Naive thymus-derived CD4-positive, alpha-beta T cell (primary cell): ENCODE results near the gene PTGFRN. TPM values are rescaled to one million over a fixed set of nuclear protein-coding genes. Genes with fewer than 3 reads are reported as not detected.

Source experiments
- ATAC-seq: fragments of 150-1000 bp; cut with Tn5 transposase; 2 replicates; pipeline ENCODE4 v1.10.0; 2021; ENCODE audit warnings: mild to moderate bottlenecking, moderate library complexity
- CTCF ChIA-PET: fragments of 350-600 bp; sonication (Branson Sonifier 250); formaldehyde crosslinking; loops from one replicate; lab custom pipeline; 2021; ENCODE audit warnings: antibody characterized with exemption; lab: Charles Lee
- POLR2A ChIA-PET: fragments of 350-600 bp; sonication (Branson Sonifier 250); formaldehyde crosslinking; loops from one replicate; lab custom pipeline; 2021; ENCODE audit warnings: antibody characterized with exemption, inconsistent platforms; lab: Charles Lee
- DNase-seq, 9 donors: peaks; one replicate each; pipeline versions ENCODE4 v3.0.0 to v3.0.0-alpha.2; 2020 to 2022; ENCODE audit warnings: mixed read lengths in 1 of 9
- H3K27ac ChIP-seq: one replicate; pipeline ENCODE4 v1.7.0; 2013; ENCODE audit warnings: mild to moderate bottlenecking, low read depth, low read length, moderate library complexity
- H3K27me3 ChIP-seq, 2 donors: one replicate each; pipeline ENCODE4 v1.7.0; 2013; ENCODE audit warnings: low read length in 2 of 2, mild to moderate bottlenecking in 2 of 2, moderate library complexity in 2 of 2; ENCODE audit not compliant: control insufficient read depth in 2 of 2, insufficient read depth in 2 of 2
- H3K36me3 ChIP-seq, 3 experiments: 1 replicate in 2 of 3; 2 replicates in 1 of 3; pipeline ENCODE4 v1.7.0; 2013; ENCODE audit warnings: low read length in 3 of 3, mild to moderate bottlenecking in 3 of 3, moderate library complexity in 1 of 3; ENCODE audit not compliant: insufficient read depth in 3 of 3, control insufficient read depth in 2 of 3
- H3K4me1 ChIP-seq, 2 donors: one replicate each; pipeline ENCODE4 v1.7.0; 2013; ENCODE audit warnings: low read length in 2 of 2, mild to moderate bottlenecking in 2 of 2, moderate library complexity in 1 of 2; ENCODE audit not compliant: control insufficient read depth in 2 of 2, insufficient read depth in 2 of 2
- H3K4me3 ChIP-seq: 2 replicates; pipeline ENCODE4 v1.7.0; 2013; ENCODE audit warnings: mild to moderate bottlenecking, low read length
- H3K9me3 ChIP-seq, 3 experiments: 1 replicate in 2 of 3; 2 replicates in 1 of 3; pipeline ENCODE4 v1.7.0; 2013; ENCODE audit warnings: low read length in 3 of 3; ENCODE audit not compliant: control insufficient read depth in 2 of 3
- H3K27ac Mint-ChIP-seq, 9 donors: one replicate each; pipeline ENCODE4 v1.8.0; 2020 to 2022; ENCODE audit warnings: mixed read lengths in 9 of 9, mild to moderate bottlenecking in 8 of 9, moderate library complexity in 5 of 9, inconsistent platforms in 2 of 9
- H3K27me3 Mint-ChIP-seq, 5 donors: one replicate each; pipeline ENCODE4 v1.8.0; 2021 to 2022; ENCODE audit warnings: mixed read lengths in 5 of 5, mild to moderate bottlenecking in 1 of 5
- H3K36me3 Mint-ChIP-seq, 5 donors: one replicate each; pipeline ENCODE4 v1.8.0; 2020 to 2022; ENCODE audit warnings: mixed read lengths in 5 of 5, mild to moderate bottlenecking in 3 of 5, inconsistent platforms in 1 of 5
- H3K4me1 Mint-ChIP-seq, 7 donors: one replicate each; pipeline ENCODE4 v1.8.0; 2020 to 2022; ENCODE audit warnings: mixed read lengths in 7 of 7, mild to moderate bottlenecking in 3 of 7, inconsistent platforms in 1 of 7
- H3K4me3 Mint-ChIP-seq, 10 donors: one replicate each; pipeline ENCODE4 v1.8.0; 2020 to 2022; ENCODE audit warnings: mild to moderate bottlenecking in 10 of 10, mixed read lengths in 10 of 10, moderate library complexity in 6 of 10, inconsistent platforms in 2 of 10
- H3K9me3 Mint-ChIP-seq, 11 donors: one replicate each; pipeline ENCODE4 v1.8.0; 2020 to 2022; ENCODE audit warnings: mixed read lengths in 11 of 11, mild to moderate bottlenecking in 4 of 11, inconsistent platforms in 1 of 11, moderate library complexity in 1 of 11
- intact Hi-C, 2 donors: fragments of 100-400 bp; cut with micrococcal nuclease; formaldehyde crosslinking; loops; one replicate each; pipeline ENCODE4 v1.15.1; 2023
- polyA plus RNA-seq, 2 donors: library from polyadenylated mRNA; unstranded; fragments of 300-500 nt; fragmentation: Illumina TruSeq; gene quantifications; one replicate each; pipeline ENCODE4 v1.2.3, GENCODE V29; 2021
- total RNA-seq, 6 experiments: library from RNA in 5 of 6; stranded (reverse) in 5 of 6; gene quantifications; 1 replicate in 5 of 6; 2 replicates in 1 of 6; pipeline ENCODE4 v1.2.3 and lab custom pipeline; 2021 to 2026

Gene PTGFRN
- total and polyA plus RNA-seq, 7 experiments from 2014 or later, result 0.22 to 5.6 (median 1.2) TPM

GRCh38 chr1:116916533-116917445, 7.1 kb downstream of the PTGFRN start:
- H3K27me3 ChIP-seq, result no peaks in the 10 kb centered on the region
- Mint-ChIP-seq H3K27me3 (no peaks in the 10 kb centered on the region), H3K36me3 (no peaks in the 10 kb centered on the region), H3K4me1 (peaks cover 0 to 16% (median 3%) of the 10 kb centered on the region in 7 donors), H3K9me3 (no peaks in the 10 kb centered on the region), H3K27ac (no peak overlapping the region), H3K4me3 (no peak overlapping the region)
- POLR2A ChIA-PET, result interaction anchor here (0.8 kb wide), 2 partner anchors 91 to 180 kb away, joined by 3 read pairs; no protein-coding TSS in a partner anchor
- H3K4me3 ChIP-seq, result no peak overlapping the region
- ATAC-seq (no peak), DNase-seq (peak in 1 of 9 donors; percentile 8)
- H3K27ac ChIP-seq, result no peak overlapping the region
- intact Hi-C loops, result no loop called here
- peaks cover 0 to 27% of the 10 kb centered on the region in 2 donors for H3K4me1 ChIP-seq
- H3K36me3 ChIP-seq, result no peaks in the 10 kb centered on the region
- CTCF ChIA-PET, result interaction anchor here (0.7 to 1.0 kb wide), 3 partner anchors 16 to 154 kb away, joined by 3 read pairs; no protein-coding TSS in a partner anchor
- H3K9me3 ChIP-seq, result no peaks in the 10 kb centered on the region

- Mint-ChIP-seq H3K4me3 (no peak overlapping the region), H3K27me3 (no peaks in the 10 kb centered on the region), H3K27ac (no peak overlapping the region), H3K4me1 (peaks cover 0 to 16% (median 3%) of the 10 kb centered on the region in 7 donors), H3K36me3 (no peaks in the 10 kb centered on the region), H3K9me3 (no peaks in the 10 kb centered on the region)
- no peaks in the 10 kb centered on the region for H3K9me3 ChIP-seq
- ATAC-seq (no peak), DNase-seq (no peak)
- ChIA-PET CTCF (no interaction called here), POLR2A (no interaction called here)
- no peaks in the 10 kb centered on the region for H3K27me3 ChIP-seq
- no peaks in the 10 kb centered on the region for H3K36me3 ChIP-seq
- H3K4me1 ChIP-seq, result peaks cover 0 to 27% of the 10 kb centered on the region in 2 donors
- intact Hi-C loops, result no loop called here
- no peak overlapping the region for H3K4me3 ChIP-seq
- no peak overlapping the region for H3K27ac ChIP-seq
These were observed 9.1 kb downstream of the PTGFRN start for GRCh38 chr1:116918714-116919357.

- H3K27ac Mint-ChIP-seq, result peak overlapping the region in 1 of 9 donors; percentile 7
- CTCF ChIA-PET, result interaction anchor here (0.6 to 1.2 kb wide), 2 partner anchors 102 to 149 kb away, joined by 3 read pairs; no protein-coding TSS in a partner anchor
These were observed 10.1 kb downstream of the PTGFRN start for GRCh38 chr1:116919802-116920201.

GRCh38 chr1:116920211-116920610, 10.5 kb downstream of the PTGFRN start:
- peaks cover 0 to 9% (median 0%) of the 10 kb centered on the region in 7 donors for H3K4me1 Mint-ChIP-seq
- no peaks in the 10 kb centered on the region for H3K36me3 Mint-ChIP-seq
- Histone ChIP-seq H3K4me3 (no peak overlapping the region), H3K9me3 (no peaks in the 10 kb centered on the region), H3K27ac (no peak overlapping the region), H3K36me3 (no peaks in the 10 kb centered on the region), H3K27me3 (no peaks in the 10 kb centered on the region), H3K4me1 (peaks cover 0 to 20% of the 10 kb centered on the region in 2 donors)
- no peak overlapping the region for H3K4me3 Mint-ChIP-seq
- CTCF ChIA-PET, result interaction anchor here (0.6 to 1.2 kb wide), 2 partner anchors 102 to 150 kb away, joined by 3 read pairs; no protein-coding TSS in a partner anchor
- intact Hi-C loops, result no loop called here
- POLR2A ChIA-PET, result no interaction called here
- no peaks in the 10 kb centered on the region for H3K9me3 Mint-ChIP-seq
- H3K27me3 Mint-ChIP-seq, result no peaks in the 10 kb centered on the region
- DNase-seq, result no peak
- ATAC-seq, result no peak
- peak overlapping the region in 2 of 9 donors; percentile 7 to 60 for H3K27ac Mint-ChIP-seq

More at GRCh38 chr1:116919802-116920201, 10.1 kb downstream of the PTGFRN start:
- no peaks in the 10 kb centered on the region for H3K27me3 ChIP-seq
- H3K4me3 Mint-ChIP-seq, result no peak overlapping the region
- ATAC-seq (no peak), DNase-seq (no peak)
- no peaks in the 10 kb centered on the region for H3K36me3 Mint-ChIP-seq
- no peaks in the 10 kb centered on the region for H3K9me3 ChIP-seq
- no peaks in the 10 kb centered on the region for H3K9me3 Mint-ChIP-seq
- no peaks in the 10 kb centered on the region for H3K36me3 ChIP-seq
- no peak overlapping the region for H3K4me3 ChIP-seq
- peaks cover 0 to 13% (median 3%) of the 10 kb centered on the region in 7 donors for H3K4me1 Mint-ChIP-seq
- H3K4me1 ChIP-seq, result peaks cover 0 to 23% of the 10 kb centered on the region in 2 donors
- intact Hi-C loops, result no loop called here
- no peak overlapping the region for H3K27ac ChIP-seq
- POLR2A ChIA-PET, result no interaction called here
- no peaks in the 10 kb centered on the region for H3K27me3 Mint-ChIP-seq

GRCh38 chr1:116921301-116921885, 11.7 kb downstream of the PTGFRN start:
- Mint-ChIP-seq H3K27ac (no peak overlapping the region), H3K9me3 (no peaks in the 10 kb centered on the region), H3K36me3 (peaks cover 0 to 1% (median 0%) of the 10 kb centered on the region in 5 donors), H3K4me1 (peaks cover 0 to 6% (median 0%) of the 10 kb centered on the region in 7 donors), H3K4me3 (no peak overlapping the region), H3K27me3 (no peaks in the 10 kb centered on the region)
- intact Hi-C loops, result no loop called here
- Histone ChIP-seq H3K4me1 (peaks cover 0 to 8% of the 10 kb centered on the region in 2 donors), H3K27me3 (no peaks in the 10 kb centered on the region), H3K27ac (no peak overlapping the region), H3K36me3 (no peaks in the 10 kb centered on the region), H3K9me3 (no peaks in the 10 kb centered on the region), H3K4me3 (no peak overlapping the region)
- ATAC-seq (no peak), DNase-seq (no peak)
- ChIA-PET CTCF (interaction anchor here (0.5 to 0.8 kb wide), 2 partner anchors 131 to 1160 kb away, joined by 3 to 4 read pairs; no protein-coding TSS in a partner anchor), POLR2A (no interaction called here)

- Histone ChIP-seq H3K27me3 (no peaks in the 10 kb centered on the region), H3K9me3 (no peaks in the 10 kb centered on the region), H3K4me3 (no peak overlapping the region), H3K4me1 (peaks cover 0 to 3% of the 10 kb centered on the region in 2 donors), H3K27ac (no peak overlapping the region), H3K36me3 (no peaks in the 10 kb centered on the region)
- Mint-ChIP-seq H3K4me1 (peaks cover 0 to 6% (median 0%) of the 10 kb centered on the region in 7 donors), H3K9me3 (no peaks in the 10 kb centered on the region), H3K27ac (no peak overlapping the region), H3K36me3 (peaks cover 0 to 1% (median 0%) of the 10 kb centered on the region in 5 donors), H3K27me3 (no peaks in the 10 kb centered on the region), H3K4me3 (no peak overlapping the region)
- intact Hi-C loops, result no loop called here
- ATAC-seq (no peak), DNase-seq (no peak)
- POLR2A ChIA-PET, result no interaction called here
- CTCF ChIA-PET, result interaction anchor here (0.8 kb wide), 1 partner anchor 1160 kb away, joined by 3 read pairs; no protein-coding TSS in a partner anchor
These were observed 12.2 kb downstream of the PTGFRN start for GRCh38 chr1:116921937-116922336.
